Astrocyte (in vitro differentiated cells and primary cell): Measurements from ENCODE around the gene MRPL43.

Source experiments
- EZH2 ChIP-seq: IDR thresholded peaks from 2 replicates; pipeline ENCODE4 v1.6.1; 2012; ENCODE audit warnings: mild to moderate bottlenecking, low read length, inconsistent platforms; ENCODE audit not compliant: insufficient read depth
- TF ChIP-seq, protein P1 (sequence below): IDR thresholded peaks from 2 replicates; pipeline ENCODE4 v1.5.1; 2011; ENCODE audit warnings: low read depth, mild to moderate bottlenecking, inconsistent platforms, low read length, moderate library complexity; ENCODE audit not compliant: insufficient read depth

DNA sequence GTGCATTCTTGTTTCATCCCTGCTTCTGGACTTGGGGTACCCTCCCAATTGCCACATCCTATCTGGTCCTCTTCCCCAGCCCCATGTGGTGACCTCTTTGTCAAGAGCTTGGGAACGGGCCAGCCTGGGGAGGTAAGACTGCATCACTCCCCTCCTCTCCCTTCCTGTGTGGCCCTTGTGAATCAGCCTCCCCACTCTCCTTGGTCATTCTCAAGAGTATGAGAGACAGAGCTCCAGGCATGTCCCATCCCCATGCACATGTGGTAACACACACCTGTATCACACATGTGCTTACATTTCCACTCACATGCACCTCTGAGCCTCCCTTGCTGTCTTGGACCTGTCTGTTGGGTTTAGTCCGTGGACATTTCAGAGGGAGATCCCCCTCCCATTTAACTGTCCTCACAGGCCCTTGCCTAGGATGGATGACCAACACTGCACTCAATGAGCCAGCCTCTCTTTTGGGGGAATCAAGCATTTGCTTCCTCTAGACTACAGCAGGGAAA is 2.6 kb downstream of the MRPL43 start:
- TF ChIP-seq, protein P1, sequence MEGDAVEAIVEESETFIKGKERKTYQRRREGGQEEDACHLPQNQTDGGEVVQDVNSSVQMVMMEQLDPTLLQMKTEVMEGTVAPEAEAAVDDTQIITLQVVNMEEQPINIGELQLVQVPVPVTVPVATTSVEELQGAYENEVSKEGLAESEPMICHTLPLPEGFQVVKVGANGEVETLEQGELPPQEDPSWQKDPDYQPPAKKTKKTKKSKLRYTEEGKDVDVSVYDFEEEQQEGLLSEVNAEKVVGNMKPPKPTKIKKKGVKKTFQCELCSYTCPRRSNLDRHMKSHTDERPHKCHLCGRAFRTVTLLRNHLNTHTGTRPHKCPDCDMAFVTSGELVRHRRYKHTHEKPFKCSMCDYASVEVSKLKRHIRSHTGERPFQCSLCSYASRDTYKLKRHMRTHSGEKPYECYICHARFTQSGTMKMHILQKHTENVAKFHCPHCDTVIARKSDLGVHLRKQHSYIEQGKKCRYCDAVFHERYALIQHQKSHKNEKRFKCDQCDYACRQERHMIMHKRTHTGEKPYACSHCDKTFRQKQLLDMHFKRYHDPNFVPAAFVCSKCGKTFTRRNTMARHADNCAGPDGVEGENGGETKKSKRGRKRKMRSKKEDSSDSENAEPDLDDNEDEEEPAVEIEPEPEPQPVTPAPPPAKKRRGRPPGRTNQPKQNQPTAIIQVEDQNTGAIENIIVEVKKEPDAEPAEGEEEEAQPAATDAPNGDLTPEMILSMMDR = no peak
- TF ChIP-seq EZH2 = no peak
